CD14-positive monocyte (primary cell): ENCODE results near the gene LEMD1. TPM values are rescaled to one million over a fixed set of nuclear protein-coding genes. Genes with fewer than 3 reads are reported as not detected.
A peak's percentile ranks its signal among the peaks of the same experiment; 100 is the strongest.

Experiments
- DNase-seq, 3 donors: peaks; one replicate each; pipeline ENCODE4 v3.0.0-alpha.2; 2011 to 2022
- H2AFZ ChIP-seq: 2 replicates; pipeline ENCODE4 v1.6.0; 2012; ENCODE audit warnings: mild to moderate bottlenecking, low read depth, low read length, inconsistent platforms; ENCODE audit not compliant: insufficient read depth, poor library complexity, severe bottlenecking
- H3K27ac ChIP-seq, 2 donors: 1 replicate in 1 of 2; 2 replicates in 1 of 2; pipeline ENCODE4 v1.5.1; 2012 to 2013; ENCODE audit warnings: low read length in 2 of 2, control low read depth in 1 of 2, inconsistent platforms in 1 of 2, low read depth in 1 of 2, mild to moderate bottlenecking in 1 of 2
- H3K27me3 ChIP-seq, 2 donors: one replicate each; pipeline versions ENCODE4 v1.6.0 to v1.6.1; 2011 to 2013; ENCODE audit warnings: low read length in 2 of 2; ENCODE audit not compliant: control insufficient read depth in 2 of 2, insufficient read depth in 2 of 2
- H3K36me3 ChIP-seq, 2 donors: replicated peaks in 1 of 2; 1 replicate in 1 of 2; 2 replicates in 1 of 2; pipeline versions ENCODE4 v1.5.1 to v1.6.1; 2012 to 2013; ENCODE audit warnings: low read length in 2 of 2, control low read depth in 1 of 2, inconsistent platforms in 1 of 2, mild to moderate bottlenecking in 1 of 2; ENCODE audit not compliant: insufficient read depth in 2 of 2, control insufficient read depth in 1 of 2
- H3K4me1 ChIP-seq, 2 donors: 1 replicate in 1 of 2; 2 replicates in 1 of 2; pipeline versions ENCODE4 v1.5.1 to v1.6.1; 2012 to 2013; ENCODE audit warnings: low read length in 2 of 2, control low read depth in 1 of 2, inconsistent platforms in 1 of 2, mild to moderate bottlenecking in 1 of 2, moderate library complexity in 1 of 2; ENCODE audit not compliant: insufficient read depth in 2 of 2, control insufficient read depth in 1 of 2
- H3K4me2 ChIP-seq: replicated peaks from 2 replicates; pipeline ENCODE3; 2012; ENCODE audit warnings: low read length, moderate library complexity, mild to moderate bottlenecking; ENCODE audit not compliant: poor library complexity, severe bottlenecking; ENCODE audit errors: extremely low read depth
- H3K4me3 ChIP-seq, 3 experiments: fragments of 200-600 bp in 1 of 3; sonication (generic) in 1 of 3; replicated peaks in 1 of 3; 1 replicate in 2 of 3; 2 replicates in 1 of 3; pipeline ENCODE4 v1.5.1; 2011 to 2013; ENCODE audit warnings: low read length in 3 of 3, mild to moderate bottlenecking in 3 of 3, control low read depth in 2 of 3, low read depth in 2 of 3, inconsistent platforms in 1 of 3, moderate library complexity in 1 of 3
- H3K79me2 ChIP-seq: 2 replicates; pipeline ENCODE4 v1.6.0; 2012; ENCODE audit warnings: mild to moderate bottlenecking, control low read depth, inconsistent platforms, low read length, moderate library complexity; ENCODE audit not compliant: insufficient read depth
- H3K9ac ChIP-seq: 2 replicates; pipeline ENCODE4 v1.6.0; 2017; ENCODE audit warnings: low read length, mild to moderate bottlenecking; ENCODE audit not compliant: insufficient read depth, poor library complexity, severe bottlenecking
- H3K9me3 ChIP-seq, 2 donors: replicated peaks in 1 of 2; 1 replicate in 1 of 2; 2 replicates in 1 of 2; pipeline versions ENCODE4 v1.5.1 to v1.6.1; 2012 to 2013; ENCODE audit warnings: low read length in 2 of 2, control low read depth in 1 of 2; ENCODE audit not compliant: control insufficient read depth in 1 of 2, insufficient read depth in 1 of 2
- H4K20me1 ChIP-seq: 2 replicates; pipeline ENCODE4 v1.6.0; 2012; ENCODE audit warnings: mild to moderate bottlenecking, low read length, control low read depth, moderate library complexity; ENCODE audit not compliant: insufficient read depth
- H3K27ac Mint-ChIP-seq, 7 donors: one replicate each; pipeline ENCODE4 v1.8.0; 2020; ENCODE audit warnings: mild to moderate bottlenecking in 7 of 7, mixed read lengths in 7 of 7, moderate library complexity in 6 of 7, inconsistent platforms in 2 of 7
- H3K27me3 Mint-ChIP-seq, 3 donors: one replicate each; pipeline ENCODE4 v1.8.0; 2021 to 2022; ENCODE audit warnings: low read depth in 3 of 3, mild to moderate bottlenecking in 3 of 3, mixed read lengths in 3 of 3, moderate library complexity in 3 of 3, inconsistent platforms in 1 of 3
- H3K36me3 Mint-ChIP-seq, 2 donors: one replicate each; pipeline ENCODE4 v1.8.0; 2020; ENCODE audit warnings: mixed read lengths in 2 of 2, inconsistent platforms in 1 of 2, mild to moderate bottlenecking in 1 of 2
- H3K4me1 Mint-ChIP-seq: one replicate; pipeline ENCODE4 v1.8.0; 2020; ENCODE audit warnings: mild to moderate bottlenecking, mixed read lengths
- H3K4me3 Mint-ChIP-seq, 2 donors: one replicate each; pipeline ENCODE4 v1.8.0; 2020; ENCODE audit warnings: mild to moderate bottlenecking in 2 of 2, mixed read lengths in 2 of 2, moderate library complexity in 1 of 2
- H3K9me3 Mint-ChIP-seq, 7 donors: one replicate each; pipeline ENCODE4 v1.8.0; 2020 to 2022; ENCODE audit warnings: mixed read lengths in 7 of 7, mild to moderate bottlenecking in 6 of 7, moderate library complexity in 6 of 7, inconsistent platforms in 2 of 7
- CTCF ChIP-seq: fragments of 200-600 bp; IDR thresholded peaks from one replicate; pipeline ENCODE4 v1.8.0; 2022; ENCODE audit warnings: antibody characterized with exemption, mild to moderate bottlenecking
- WGBS: methylation state at CpG from one replicate; pipeline ENCODE4 v1.1.5; 2013; ENCODE audit warnings: missing lambda C conversion rate; ENCODE audit not compliant: insufficient coverage; 5-methylcytosine and 5-hydroxymethylcytosine counted together
- intact Hi-C, 2 donors: fragments of 100-400 bp; cut with micrococcal nuclease; formaldehyde crosslinking; loops; one replicate each; pipeline versions ENCODE4 v1.15.0 to v1.15.1; 2023
- polyA plus RNA-seq, 3 donors: library from polyadenylated mRNA; depleted of rRNA in 1 of 3; unstranded in 2 of 3; stranded (reverse) in 1 of 3; fragments of 300-500 nt in 2 of 3; fragments of >200 nt in 1 of 3; fragmentation: Illumina TruSeq in 2 of 3; gene quantifications; 1 replicate in 2 of 3; 2 replicates in 1 of 3; pipeline ENCODE4 v1.2.3, GENCODE V29; 2012 to 2021

Gene LEMD1
- polyA plus RNA-seq, 3 donors, result not detected

DNA sequence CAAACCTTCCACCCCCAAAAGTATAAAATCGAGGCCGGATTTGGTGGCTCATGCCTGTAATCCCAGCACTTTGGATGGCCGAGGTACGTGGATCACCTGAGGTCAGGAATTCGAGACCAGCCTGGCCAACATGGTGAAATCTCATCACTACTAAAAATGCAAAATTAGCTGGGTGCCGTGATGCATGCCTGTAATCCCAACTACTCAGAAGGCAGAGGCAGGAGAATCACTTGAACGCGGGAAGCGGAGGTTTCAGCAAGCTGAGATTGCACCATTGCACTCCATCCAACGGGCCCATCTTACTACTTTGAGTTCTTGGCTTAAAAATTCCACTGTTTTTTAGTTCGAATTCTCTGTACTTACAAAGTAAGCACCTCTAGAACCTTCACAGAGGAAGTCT, 76.1 kb downstream of the LEMD1 start:
- H3K36me3 Mint-ChIP-seq, result peaks cover 3 to 7% of the 10 kb centered on the region in 2 donors
- H3K4me1 ChIP-seq, result peaks cover 9 to 16% of the 10 kb centered on the region in 2 donors
- no peak overlapping the region for H3K27ac ChIP-seq
- H2AFZ ChIP-seq, result no peak overlapping the region
- no peak overlapping the region for H3K9ac ChIP-seq
- H3K27ac Mint-ChIP-seq, result no peak overlapping the region
- no peaks in the 10 kb centered on the region for H4K20me1 ChIP-seq
- no peak for DNase-seq
- H3K4me3 Mint-ChIP-seq, result peak overlapping the region in 1 of 2 donors; percentile 75
- no peaks in the 10 kb centered on the region for H3K36me3 ChIP-seq
- peaks cover 23% of the 10 kb centered on the region for H3K4me1 Mint-ChIP-seq
- no peaks in the 10 kb centered on the region for H3K79me2 ChIP-seq
- peaks cover 0 to 12% (median 5%) of the 10 kb centered on the region in 7 donors for H3K9me3 Mint-ChIP-seq
- 88% methylated on average over 10 of the region's 11 CpGs for WGBS
- no peak for TF ChIP-seq CTCF
- H3K9me3 ChIP-seq, result peaks cover 0 to 6% of the 10 kb centered on the region in 2 donors
- no peak overlapping the region for H3K4me2 ChIP-seq
- H3K27me3 ChIP-seq, result peaks cover 46 to 53% of the 10 kb centered on the region in 2 donors
- H3K27me3 Mint-ChIP-seq, result peaks cover 45 to 71% (median 56%) of the 10 kb centered on the region in 3 donors
- no peak overlapping the region for H3K4me3 ChIP-seq
- intact Hi-C loops, result no loop called here

DNA sequence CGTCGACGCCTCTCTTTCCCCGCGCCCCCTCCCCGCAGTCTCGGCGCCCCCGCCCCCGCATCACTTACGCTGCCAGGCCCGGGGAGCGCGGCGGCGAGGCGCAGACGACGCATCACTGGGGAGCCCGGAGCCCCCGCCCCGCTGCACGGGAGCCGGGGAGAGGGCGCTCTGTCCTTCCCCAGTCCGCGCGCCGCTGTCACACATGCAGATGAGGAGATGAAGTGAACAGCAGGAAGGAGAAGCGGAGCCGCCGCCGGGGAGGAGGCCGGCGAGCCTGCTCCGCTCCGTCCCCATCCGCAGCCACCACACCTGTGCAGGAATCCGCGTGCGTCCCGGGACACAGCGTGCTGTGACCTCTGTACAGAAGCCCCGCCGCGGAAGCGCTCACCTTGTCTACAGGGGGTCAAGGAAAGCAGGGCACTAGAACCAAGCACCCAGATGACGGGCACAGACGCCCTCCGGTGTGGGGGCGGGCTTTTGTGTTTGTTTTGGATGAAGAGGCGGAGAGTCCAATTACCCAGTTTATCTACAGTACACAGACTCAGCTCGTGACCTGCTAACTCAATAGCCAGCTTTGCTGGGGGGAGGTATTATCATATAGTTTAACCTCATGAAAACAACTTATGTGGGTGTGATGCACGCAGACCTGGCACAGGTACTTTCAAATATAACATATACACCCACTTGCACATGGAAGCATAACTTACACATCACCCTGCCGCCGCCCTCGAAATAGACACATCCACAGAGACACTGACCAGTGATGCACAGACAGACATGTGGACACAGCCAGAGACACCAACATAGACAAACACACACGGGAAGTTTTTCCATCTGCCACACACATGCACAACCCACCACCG, 77.6 kb downstream of the LEMD1 start:
- Histone ChIP-seq H3K9ac (peak overlapping the region; percentile 6), H3K4me3 (peak overlapping the region in 1 of 3 experiments; percentile 34), H3K27me3 (peaks cover 46 to 53% of the 10 kb centered on the region in 2 donors), H3K27ac (no peak overlapping the region), H2AFZ (no peak overlapping the region), H3K9me3 (peaks cover 0 to 6% of the 10 kb centered on the region in 2 donors), H3K36me3 (no peaks in the 10 kb centered on the region), H3K4me2 (peak overlapping the region; percentile 49), H4K20me1 (no peaks in the 10 kb centered on the region), H3K79me2 (no peaks in the 10 kb centered on the region), H3K4me1 (peaks cover 7 to 14% of the 10 kb centered on the region in 2 donors)
- H3K4me3 Mint-ChIP-seq, result peak overlapping the region; percentile 37 to 59
- 8% methylated on average over 50 of the region's 59 CpGs for WGBS
- peaks cover 47 to 69% (median 58%) of the 10 kb centered on the region in 3 donors for H3K27me3 Mint-ChIP-seq
- H3K27ac Mint-ChIP-seq, result no peak overlapping the region
- peaks cover 0 to 12% (median 5%) of the 10 kb centered on the region in 7 donors for H3K9me3 Mint-ChIP-seq
- DNase-seq, result peak in 2 of 3 donors; percentile 15 to 41
- H3K4me1 Mint-ChIP-seq, result peaks cover 18% of the 10 kb centered on the region
- TF ChIP-seq CTCF, result no peak
- intact Hi-C loops, result no loop called here
- H3K36me3 Mint-ChIP-seq, result peaks cover 3 to 7% of the 10 kb centered on the region in 2 donors
